GM12873 (cell line): Measurements from ENCODE around the gene MBD5.

Experiments
- TF ChIP-seq, protein P1 (sequence below): IDR thresholded peaks from 2 replicates; pipeline ENCODE4 v1.5.1; 2012; ENCODE audit warnings: low read depth, mild to moderate bottlenecking, moderate library complexity, low read length, control low read depth; ENCODE audit not compliant: insufficient read depth; ENCODE audit errors: missing control alignments

The MBD5 gene

DNA sequence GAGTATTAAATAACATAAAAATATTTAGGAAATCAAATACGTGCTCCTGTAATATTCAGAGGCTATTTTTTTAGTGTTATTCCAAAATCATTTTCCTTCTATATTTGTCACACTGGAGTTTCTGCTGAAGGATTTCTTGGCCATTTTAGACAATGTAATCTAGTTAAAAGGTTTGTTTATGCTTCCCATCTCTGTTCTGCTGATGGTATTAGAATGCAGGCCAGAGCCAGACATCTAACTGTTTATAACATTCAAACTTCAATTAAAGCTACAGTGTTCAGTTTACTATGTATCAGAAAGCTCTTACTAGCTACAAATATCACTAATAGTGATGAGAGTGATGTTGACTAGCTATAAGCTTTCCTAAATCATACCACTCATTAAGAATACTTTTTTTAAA lies 7.9 kb downstream of the MBD5 start:
- TF ChIP-seq, protein P1, sequence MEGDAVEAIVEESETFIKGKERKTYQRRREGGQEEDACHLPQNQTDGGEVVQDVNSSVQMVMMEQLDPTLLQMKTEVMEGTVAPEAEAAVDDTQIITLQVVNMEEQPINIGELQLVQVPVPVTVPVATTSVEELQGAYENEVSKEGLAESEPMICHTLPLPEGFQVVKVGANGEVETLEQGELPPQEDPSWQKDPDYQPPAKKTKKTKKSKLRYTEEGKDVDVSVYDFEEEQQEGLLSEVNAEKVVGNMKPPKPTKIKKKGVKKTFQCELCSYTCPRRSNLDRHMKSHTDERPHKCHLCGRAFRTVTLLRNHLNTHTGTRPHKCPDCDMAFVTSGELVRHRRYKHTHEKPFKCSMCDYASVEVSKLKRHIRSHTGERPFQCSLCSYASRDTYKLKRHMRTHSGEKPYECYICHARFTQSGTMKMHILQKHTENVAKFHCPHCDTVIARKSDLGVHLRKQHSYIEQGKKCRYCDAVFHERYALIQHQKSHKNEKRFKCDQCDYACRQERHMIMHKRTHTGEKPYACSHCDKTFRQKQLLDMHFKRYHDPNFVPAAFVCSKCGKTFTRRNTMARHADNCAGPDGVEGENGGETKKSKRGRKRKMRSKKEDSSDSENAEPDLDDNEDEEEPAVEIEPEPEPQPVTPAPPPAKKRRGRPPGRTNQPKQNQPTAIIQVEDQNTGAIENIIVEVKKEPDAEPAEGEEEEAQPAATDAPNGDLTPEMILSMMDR: no peak

DNA sequence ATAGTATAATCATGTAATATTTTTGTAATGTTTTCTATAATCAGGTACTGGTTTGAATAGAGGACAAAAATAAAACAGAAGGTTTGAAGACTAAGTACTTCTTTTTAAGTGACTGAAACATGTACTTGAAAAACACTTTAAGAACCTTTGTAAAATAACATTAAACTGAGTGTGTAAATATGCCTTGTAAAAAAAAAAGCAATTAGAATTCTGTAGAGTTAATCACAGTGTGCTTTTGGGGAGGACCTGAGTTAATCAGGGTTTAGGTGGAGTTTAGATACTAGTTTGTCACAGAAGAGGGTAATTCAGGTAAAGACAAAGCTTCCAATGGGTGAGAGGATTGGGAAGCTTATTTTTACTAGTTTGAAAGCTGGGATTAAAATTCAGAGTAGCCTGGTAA lies 10.3 kb downstream of the MBD5 start:
- TF ChIP-seq, protein P1: no peak

DNA sequence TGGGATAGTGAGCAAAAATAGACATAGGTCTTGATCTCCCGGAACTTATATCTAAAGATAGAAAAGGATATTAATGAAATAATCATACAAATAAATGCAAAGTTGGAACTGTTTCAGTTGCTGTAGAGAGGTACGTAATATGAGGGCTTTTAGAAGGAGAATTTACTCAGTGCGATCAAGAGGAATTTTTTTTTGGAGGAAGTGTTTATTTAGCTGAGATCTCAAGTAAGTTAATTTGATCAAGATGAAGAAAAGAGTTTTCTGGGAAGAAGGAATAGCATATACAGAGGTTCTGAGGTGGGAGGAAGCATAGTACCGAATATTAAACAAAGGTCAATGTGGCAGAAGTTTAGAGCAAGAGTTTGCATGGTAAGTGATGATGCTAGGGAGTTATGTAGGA lies 11.3 kb downstream of the MBD5 start:
- TF ChIP-seq, protein P1: no peak

DNA sequence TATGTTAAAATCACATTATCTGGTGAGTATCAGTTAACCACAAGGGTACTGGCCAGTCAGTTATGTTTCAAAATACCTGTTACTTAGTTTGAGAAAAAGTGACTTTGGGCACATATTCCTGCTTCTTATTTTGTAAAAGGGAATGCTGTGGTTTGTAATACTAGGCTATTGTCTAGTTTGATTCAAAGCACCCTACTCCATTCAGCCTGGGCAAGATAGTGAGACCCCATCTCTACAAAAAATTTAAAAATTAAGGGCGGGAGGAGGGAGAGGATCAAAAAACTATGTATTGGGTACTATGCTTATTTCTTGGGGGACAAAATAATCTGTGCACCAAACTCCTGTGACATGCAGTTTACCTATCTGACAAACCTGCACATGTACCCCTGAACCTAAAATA lies 18.9 kb downstream of the MBD5 start:
- TF ChIP-seq, protein P1: no peak

DNA sequence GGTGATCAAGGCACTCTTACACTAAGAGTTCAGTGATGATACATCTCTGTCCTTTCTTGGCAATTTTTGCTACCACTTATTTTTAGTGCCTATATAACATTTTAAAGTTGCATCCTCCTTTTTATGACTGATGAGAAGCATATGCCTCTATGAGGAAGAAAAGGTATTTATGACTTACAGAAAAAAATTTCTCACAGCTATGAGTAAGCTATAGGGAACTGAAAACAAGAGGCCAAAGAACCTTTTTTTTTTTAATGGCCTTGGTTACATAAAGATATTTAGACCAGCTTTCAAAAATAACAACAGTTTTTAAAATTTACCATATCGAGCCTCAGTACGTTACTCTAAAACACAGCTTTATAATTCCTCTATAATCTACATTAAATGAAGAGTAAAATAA lies 21.3 kb downstream of the MBD5 start:
- TF ChIP-seq, protein P1: no peak

DNA sequence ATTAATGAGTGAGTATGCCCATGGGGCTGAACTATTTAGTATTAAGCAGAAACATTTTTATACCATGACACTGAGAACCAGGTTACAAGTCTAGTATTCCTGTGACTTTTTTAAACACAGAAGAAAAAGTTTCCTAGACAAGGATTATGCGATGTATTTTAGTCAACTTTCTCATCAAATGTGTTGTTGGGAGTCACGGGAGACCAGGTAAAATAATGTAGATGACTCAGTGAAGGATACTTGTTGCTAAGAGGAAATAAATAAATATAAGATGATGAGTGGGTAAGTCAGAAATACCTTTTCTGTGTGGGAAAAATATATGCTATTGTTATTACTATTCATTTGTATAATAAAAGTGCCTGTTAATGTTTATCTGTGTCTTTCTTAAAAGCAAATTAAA lies 23.4 kb downstream of the MBD5 start:
- TF ChIP-seq, protein P1: no peak

DNA sequence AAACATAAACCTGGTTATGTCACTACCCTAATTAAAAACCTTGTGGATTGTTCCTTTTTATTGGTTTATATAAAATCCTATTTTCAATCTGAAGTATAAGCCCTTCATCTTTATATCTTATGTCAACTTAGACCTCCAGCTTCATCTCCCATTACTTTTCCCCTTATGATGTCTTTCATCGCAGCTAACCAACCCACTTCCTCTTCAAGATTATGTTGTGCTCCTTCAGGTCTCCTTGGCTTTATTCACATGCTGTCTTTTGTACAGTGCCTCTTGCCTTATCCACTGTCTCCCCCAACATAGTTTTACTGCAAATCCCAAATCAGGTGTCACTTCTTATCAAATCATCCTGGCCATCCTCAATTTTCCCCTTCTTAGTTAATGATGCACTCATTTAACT lies 25.9 kb downstream of the MBD5 start:
- TF ChIP-seq, protein P1: no peak
